ENCODE results near the gene MAP1LC3B.
"Not testable (repeated sequence)": the region's sequence is repeated elsewhere in the genome, so short reads cannot be mapped to it uniquely, and the experiment has no call there.

DNA sequence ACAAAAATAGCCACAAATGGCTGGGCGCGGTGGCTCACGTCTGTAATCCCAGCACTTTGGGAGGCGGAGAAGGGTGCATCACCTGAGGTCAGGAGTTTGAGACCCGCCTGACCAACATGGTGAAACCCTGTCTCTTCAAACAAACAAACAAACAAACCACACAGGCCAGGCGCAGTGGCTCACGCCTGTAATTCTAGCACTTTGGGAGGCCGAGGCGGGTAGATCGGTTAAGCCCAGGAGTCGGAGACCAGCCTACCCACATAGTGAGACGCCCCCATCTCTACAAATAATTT, 7.3 kb upstream of the MAP1LC3B start:
- TF ChIP-seq, protein P1, sequence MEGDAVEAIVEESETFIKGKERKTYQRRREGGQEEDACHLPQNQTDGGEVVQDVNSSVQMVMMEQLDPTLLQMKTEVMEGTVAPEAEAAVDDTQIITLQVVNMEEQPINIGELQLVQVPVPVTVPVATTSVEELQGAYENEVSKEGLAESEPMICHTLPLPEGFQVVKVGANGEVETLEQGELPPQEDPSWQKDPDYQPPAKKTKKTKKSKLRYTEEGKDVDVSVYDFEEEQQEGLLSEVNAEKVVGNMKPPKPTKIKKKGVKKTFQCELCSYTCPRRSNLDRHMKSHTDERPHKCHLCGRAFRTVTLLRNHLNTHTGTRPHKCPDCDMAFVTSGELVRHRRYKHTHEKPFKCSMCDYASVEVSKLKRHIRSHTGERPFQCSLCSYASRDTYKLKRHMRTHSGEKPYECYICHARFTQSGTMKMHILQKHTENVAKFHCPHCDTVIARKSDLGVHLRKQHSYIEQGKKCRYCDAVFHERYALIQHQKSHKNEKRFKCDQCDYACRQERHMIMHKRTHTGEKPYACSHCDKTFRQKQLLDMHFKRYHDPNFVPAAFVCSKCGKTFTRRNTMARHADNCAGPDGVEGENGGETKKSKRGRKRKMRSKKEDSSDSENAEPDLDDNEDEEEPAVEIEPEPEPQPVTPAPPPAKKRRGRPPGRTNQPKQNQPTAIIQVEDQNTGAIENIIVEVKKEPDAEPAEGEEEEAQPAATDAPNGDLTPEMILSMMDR (conservative IDR thresholded peaks at IDR 0.05 in 1 of 2, IDR thresholded peaks at IDR 0.05 in 1 of 2; ENCODE audit: extremely low read depth in 1 of 2, insufficient read depth in 1 of 2, low read depth in 1 of 2, low read length in 2 of 2): not testable (repeated sequence)
- TF ChIP-seq EZH2 (IDR thresholded peaks at IDR 0.05; ENCODE audit: borderline replicate concordance, low read length): not testable (repeated sequence)
